HepG2 (cell line): Measurements from ENCODE around the gene RETREG2. TPM values are rescaled to one million over a fixed set of nuclear protein-coding genes. Genes with fewer than 3 reads are reported as not detected.
A peak's percentile ranks its signal among the peaks of the same experiment; 100 is the strongest.

Source experiments
- HMGA1 ChIP-seq: sonication (generic); formaldehyde crosslinking; conservative IDR thresholded peaks from 2 replicates; pipeline ENCODE4 v1.4.0; 2020; ENCODE audit warnings: missing genetic modification reagents
- KMT2A ChIP-seq: sonication (generic); formaldehyde crosslinking; IDR thresholded peaks from 2 replicates; pipeline ENCODE4 v1.4.0; 2020; ENCODE audit warnings: missing genetic modification reagents
- NRL ChIP-seq: sonication (generic); formaldehyde crosslinking; IDR thresholded peaks from 2 replicates; pipeline ENCODE4 v1.5.0; 2020; ENCODE audit warnings: missing genetic modification reagents, mild to moderate bottlenecking, moderate library complexity, borderline replicate concordance
- PAWR ChIP-seq: sonication (generic); formaldehyde crosslinking; IDR thresholded peaks from 2 replicates; pipeline ENCODE4 v1.4.0; 2020; ENCODE audit warnings: missing genetic modification reagents, mild to moderate bottlenecking, borderline replicate concordance
- RFXANK ChIP-seq: IDR thresholded peaks from 2 replicates; pipeline ENCODE4 v1.6.1; 2016
- WIZ ChIP-seq: sonication (generic); formaldehyde crosslinking; IDR thresholded peaks from 2 replicates; pipeline ENCODE4 v1.5.1; 2020; ENCODE audit warnings: mild to moderate bottlenecking, missing genetic modification reagents
- ZNF337 ChIP-seq: sonication (generic); formaldehyde crosslinking; IDR thresholded peaks from 2 replicates; pipeline ENCODE4 v1.5.1; 2020; ENCODE audit warnings: missing genetic modification reagents, low read depth, mild to moderate bottlenecking, borderline replicate concordance
- ZNF605 ChIP-seq: sonication (generic); formaldehyde crosslinking; IDR thresholded peaks from 2 replicates; pipeline ENCODE4 v1.8.0; 2022; ENCODE audit warnings: mild to moderate bottlenecking, missing genetic modification reagents
- ZNF7 ChIP-seq: IDR thresholded peaks from 2 replicates; pipeline ENCODE4 v1.6.1; 2016; ENCODE audit warnings: missing biosample characterization, missing genetic modification reagents
- ZNF768 ChIP-seq: sonication (generic); formaldehyde crosslinking; IDR thresholded peaks from 2 replicates; pipeline ENCODE4 v1.4.0; 2020; ENCODE audit warnings: missing genetic modification reagents
- polyA plus RNA-seq, 8 experiments: library from polyadenylated mRNA; depleted of rRNA in 3 of 8; stranded (reverse) in 7 of 8; unstranded in 1 of 8; fragments of >200 nt; fragmentation: Illumina TruSeq in 4 of 8; extraction: Trizol in 4 of 8; gene quantifications; 2 replicates each; pipeline versions ENCODE4 v1.2.1 to v1.2.3, GENCODE V29; 2011 to 2016; ENCODE audit warnings: low read depth in 4 of 8, missing spikeins in 1 of 8, mixed read lengths in 1 of 8; ENCODE audit not compliant: insufficient read depth in 1 of 8
- total RNA-seq, 5 experiments: library from RNA; depleted of rRNA; stranded (reverse); fragments of >200 nt; fragmentation: Illumina TruSeq; extraction: Trizol; gene quantifications; 2 replicates each; pipeline ENCODE4 v1.2.3, GENCODE V29; 2016; ENCODE audit warnings: low read depth in 1 of 5
- TF ChIP-seq, protein P1 (sequence below): IDR thresholded peaks from 2 replicates; pipeline ENCODE4 v1.6.1; 2016; ENCODE audit warnings: low read depth, missing genetic modification reagents, missing compliant biosample characterization
- TF ChIP-seq, protein P2 (sequence below): sonication (generic); formaldehyde crosslinking; IDR thresholded peaks from 2 replicates; pipeline ENCODE4 v1.9.0; 2021; ENCODE audit warnings: missing genetic modification reagents, borderline replicate concordance
- TF ChIP-seq, protein P3 (sequence below): sonication (generic); formaldehyde crosslinking; IDR thresholded peaks from 2 replicates; pipeline ENCODE4 v1.5.1; 2020; ENCODE audit warnings: missing genetic modification reagents, mild to moderate bottlenecking, borderline replicate concordance

Gene RETREG2
- total and polyA plus RNA-seq, 2 of the 13 experiments (the other 11 are each of a cell fraction or from before 2014, with no cell fraction given) = 86.0 to 134 TPM

DNA sequence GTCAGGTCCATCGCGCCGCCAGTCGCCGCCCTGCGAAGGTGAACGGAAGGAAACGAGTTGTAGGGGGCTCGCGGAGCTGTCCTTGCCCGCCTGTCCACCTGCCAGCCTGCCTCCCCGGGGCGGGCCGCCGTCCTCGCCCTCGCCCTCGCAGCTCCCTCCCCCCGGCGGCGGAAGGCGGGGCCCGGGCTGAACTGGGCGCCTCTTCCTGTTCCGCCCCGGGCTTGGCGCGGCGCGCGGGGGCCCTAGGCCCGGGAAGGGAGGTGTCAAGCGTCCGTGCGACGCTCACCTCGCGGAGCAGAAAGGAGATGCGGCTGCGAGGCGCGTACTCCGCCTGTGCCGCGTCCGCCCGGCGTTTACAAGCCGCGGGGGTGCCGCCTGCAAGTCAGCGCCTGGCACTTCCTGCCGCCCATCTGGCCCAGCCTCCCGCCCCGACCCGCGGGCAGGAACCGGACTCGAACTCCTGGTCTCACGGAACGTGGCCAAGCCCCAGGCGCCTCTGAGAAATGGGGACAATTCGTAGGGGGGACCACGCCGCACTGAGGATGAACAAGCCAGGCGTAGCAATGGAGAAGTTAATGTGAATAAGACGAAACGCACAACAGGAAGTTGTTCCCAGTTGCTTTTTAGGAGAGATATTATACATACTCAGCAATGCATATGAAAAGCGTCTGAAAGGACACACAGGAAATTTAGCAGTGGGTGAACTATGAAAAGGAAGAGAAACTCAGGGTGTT is 1.1 kb upstream of the RETREG2 start, which contains the start of gene CNPPD1 (continued):
- TF ChIP-seq, protein P1, sequence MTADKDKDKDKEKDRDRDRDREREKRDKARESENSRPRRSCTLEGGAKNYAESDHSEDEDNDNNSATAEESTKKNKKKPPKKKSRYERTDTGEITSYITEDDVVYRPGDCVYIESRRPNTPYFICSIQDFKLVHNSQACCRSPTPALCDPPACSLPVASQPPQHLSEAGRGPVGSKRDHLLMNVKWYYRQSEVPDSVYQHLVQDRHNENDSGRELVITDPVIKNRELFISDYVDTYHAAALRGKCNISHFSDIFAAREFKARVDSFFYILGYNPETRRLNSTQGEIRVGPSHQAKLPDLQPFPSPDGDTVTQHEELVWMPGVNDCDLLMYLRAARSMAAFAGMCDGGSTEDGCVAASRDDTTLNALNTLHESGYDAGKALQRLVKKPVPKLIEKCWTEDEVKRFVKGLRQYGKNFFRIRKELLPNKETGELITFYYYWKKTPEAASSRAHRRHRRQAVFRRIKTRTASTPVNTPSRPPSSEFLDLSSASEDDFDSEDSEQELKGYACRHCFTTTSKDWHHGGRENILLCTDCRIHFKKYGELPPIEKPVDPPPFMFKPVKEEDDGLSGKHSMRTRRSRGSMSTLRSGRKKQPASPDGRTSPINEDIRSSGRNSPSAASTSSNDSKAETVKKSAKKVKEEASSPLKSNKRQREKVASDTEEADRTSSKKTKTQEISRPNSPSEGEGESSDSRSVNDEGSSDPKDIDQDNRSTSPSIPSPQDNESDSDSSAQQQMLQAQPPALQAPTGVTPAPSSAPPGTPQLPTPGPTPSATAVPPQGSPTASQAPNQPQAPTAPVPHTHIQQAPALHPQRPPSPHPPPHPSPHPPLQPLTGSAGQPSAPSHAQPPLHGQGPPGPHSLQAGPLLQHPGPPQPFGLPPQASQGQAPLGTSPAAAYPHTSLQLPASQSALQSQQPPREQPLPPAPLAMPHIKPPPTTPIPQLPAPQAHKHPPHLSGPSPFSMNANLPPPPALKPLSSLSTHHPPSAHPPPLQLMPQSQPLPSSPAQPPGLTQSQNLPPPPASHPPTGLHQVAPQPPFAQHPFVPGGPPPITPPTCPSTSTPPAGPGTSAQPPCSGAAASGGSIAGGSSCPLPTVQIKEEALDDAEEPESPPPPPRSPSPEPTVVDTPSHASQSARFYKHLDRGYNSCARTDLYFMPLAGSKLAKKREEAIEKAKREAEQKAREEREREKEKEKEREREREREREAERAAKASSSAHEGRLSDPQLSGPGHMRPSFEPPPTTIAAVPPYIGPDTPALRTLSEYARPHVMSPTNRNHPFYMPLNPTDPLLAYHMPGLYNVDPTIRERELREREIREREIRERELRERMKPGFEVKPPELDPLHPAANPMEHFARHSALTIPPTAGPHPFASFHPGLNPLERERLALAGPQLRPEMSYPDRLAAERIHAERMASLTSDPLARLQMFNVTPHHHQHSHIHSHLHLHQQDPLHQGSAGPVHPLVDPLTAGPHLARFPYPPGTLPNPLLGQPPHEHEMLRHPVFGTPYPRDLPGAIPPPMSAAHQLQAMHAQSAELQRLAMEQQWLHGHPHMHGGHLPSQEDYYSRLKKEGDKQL (CRISPR knock-in tag) = peak; percentile 61; the same call in 1 of the 2 replicates
- TF ChIP-seq ZNF605 (CRISPR knock-in tag) = no peak; the same call in 1 of the 2 replicates
- TF ChIP-seq, protein P2, sequence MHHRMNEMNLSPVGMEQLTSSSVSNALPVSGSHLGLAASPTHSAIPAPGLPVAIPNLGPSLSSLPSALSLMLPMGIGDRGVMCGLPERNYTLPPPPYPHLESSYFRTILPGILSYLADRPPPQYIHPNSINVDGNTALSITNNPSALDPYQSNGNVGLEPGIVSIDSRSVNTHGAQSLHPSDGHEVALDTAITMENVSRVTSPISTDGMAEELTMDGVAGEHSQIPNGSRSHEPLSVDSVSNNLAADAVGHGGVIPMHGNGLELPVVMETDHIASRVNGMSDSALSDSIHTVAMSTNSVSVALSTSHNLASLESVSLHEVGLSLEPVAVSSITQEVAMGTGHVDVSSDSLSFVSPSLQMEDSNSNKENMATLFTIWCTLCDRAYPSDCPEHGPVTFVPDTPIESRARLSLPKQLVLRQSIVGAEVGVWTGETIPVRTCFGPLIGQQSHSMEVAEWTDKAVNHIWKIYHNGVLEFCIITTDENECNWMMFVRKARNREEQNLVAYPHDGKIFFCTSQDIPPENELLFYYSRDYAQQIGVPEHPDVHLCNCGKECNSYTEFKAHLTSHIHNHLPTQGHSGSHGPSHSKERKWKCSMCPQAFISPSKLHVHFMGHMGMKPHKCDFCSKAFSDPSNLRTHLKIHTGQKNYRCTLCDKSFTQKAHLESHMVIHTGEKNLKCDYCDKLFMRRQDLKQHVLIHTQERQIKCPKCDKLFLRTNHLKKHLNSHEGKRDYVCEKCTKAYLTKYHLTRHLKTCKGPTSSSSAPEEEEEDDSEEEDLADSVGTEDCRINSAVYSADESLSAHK = peak; percentile 10; the same call in 1 of the 2 replicates
- peak; percentile 33; the same call in 1 of the 2 replicates for TF ChIP-seq WIZ (CRISPR knock-in tag)
- peak; percentile 91; the same call in 1 of the 2 replicates for TF ChIP-seq PAWR
- TF ChIP-seq ZNF768 (CRISPR knock-in tag) = peak; percentile 56; the same call in 1 of the 2 replicates
- TF ChIP-seq ZNF7 (CRISPR knock-in tag) = 0 out of 2 replicates have a peak, but pooled peaks have one; percentile 24
- no peak for TF ChIP-seq HMGA1 (CRISPR knock-in tag)
- TF ChIP-seq, protein P3, sequence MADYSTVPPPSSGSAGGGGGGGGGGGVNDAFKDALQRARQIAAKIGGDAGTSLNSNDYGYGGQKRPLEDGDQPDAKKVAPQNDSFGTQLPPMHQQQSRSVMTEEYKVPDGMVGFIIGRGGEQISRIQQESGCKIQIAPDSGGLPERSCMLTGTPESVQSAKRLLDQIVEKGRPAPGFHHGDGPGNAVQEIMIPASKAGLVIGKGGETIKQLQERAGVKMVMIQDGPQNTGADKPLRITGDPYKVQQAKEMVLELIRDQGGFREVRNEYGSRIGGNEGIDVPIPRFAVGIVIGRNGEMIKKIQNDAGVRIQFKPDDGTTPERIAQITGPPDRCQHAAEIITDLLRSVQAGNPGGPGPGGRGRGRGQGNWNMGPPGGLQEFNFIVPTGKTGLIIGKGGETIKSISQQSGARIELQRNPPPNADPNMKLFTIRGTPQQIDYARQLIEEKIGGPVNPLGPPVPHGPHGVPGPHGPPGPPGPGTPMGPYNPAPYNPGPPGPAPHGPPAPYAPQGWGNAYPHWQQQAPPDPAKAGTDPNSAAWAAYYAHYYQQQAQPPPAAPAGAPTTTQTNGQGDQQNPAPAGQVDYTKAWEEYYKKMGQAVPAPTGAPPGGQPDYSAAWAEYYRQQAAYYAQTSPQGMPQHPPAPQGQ (CRISPR knock-in tag) = peak; percentile 41; the same call in 1 of the 2 replicates
- TF ChIP-seq RFXANK (CRISPR knock-in tag) = 0 out of 2 replicates have a peak, but pooled peaks have one; percentile 57
- TF ChIP-seq NRL (CRISPR knock-in tag) = peak; percentile 99
- TF ChIP-seq KMT2A (CRISPR knock-in tag) = peak; percentile 79
- peak; percentile 72; the same call in 1 of the 2 replicates for TF ChIP-seq ZNF337 (CRISPR knock-in tag)
